Measurements from ENCODE around the gene ETV1. TPM values are rescaled to one million over a fixed set of nuclear protein-coding genes. Genes with fewer than 3 reads are reported as not detected.

Gene ETV1
- 9.0 and 17.6 TPM in 2 replicates for total RNA-seq

GRCh38 chr7:13989126-13989948 is at the start of gene ETV1:
ETV1 (minus strand) TSS chr7:13989666; CDS start chr7:13989052, 614 bp downstream.

